Right lobe of liver (tissue), 4 donors: ENCODE data around the gene PXDN.

Experiments used
- CTCF ChIP-seq, 4 donors: fragments of 200-600 bp in 3 of 4; fragments of 450-650 bp in 1 of 4; IDR thresholded peaks; one replicate each; pipeline versions ENCODE4 v1.5.1 to v1.8.0; 2016 to 2022; ENCODE audit warnings: antibody characterized with exemption in 4 of 4, mild to moderate bottlenecking in 2 of 4
- POLR2A ChIP-seq: fragments of 450-650 bp; IDR thresholded peaks from one replicate; pipeline ENCODE4 v1.6.1; 2017; ENCODE audit warnings: antibody characterized with exemption, mild to moderate bottlenecking
- donor health status: DM: no; HTN: no; CAD: no.
- donor health status: DM: no; HTN: no; CAD: no.
- donor health status: DM: no; HTN: yes; CAD: no.

- TF ChIP-seq CTCF (IDR thresholded peaks at IDR 0.05) (no peak), POLR2A (no peak)
Measured at GRCh38 chr2:1633936-1634587, 110.3 kb downstream of the PXDN start.
